NCI-H2029 (cell line): ENCODE measurements around the gene TMEM170B.
"Not testable (repeated sequence)": the region's sequence is repeated elsewhere in the genome, so short reads cannot be mapped to it uniquely, and the experiment has no call there.

ENCODE experiments used
- DNase-seq: peaks from one replicate; lab custom pipeline; 2025; lab: John Stamatoyannopoulos, UW

TMEM170B gene

GRCh38 chr6:11528996-11529395 lies 8.6 kb upstream of the TMEM170B start:
- DNase-seq, result no peak

- DNase-seq, result no peak
These were observed 5.5 kb upstream of the TMEM170B start for GRCh38 chr6:11532097-11532496.

- DNase-seq, result no peak
These were observed 3.0 kb upstream of the TMEM170B start for GRCh38 chr6:11534561-11534960.

- no peak for DNase-seq
These were observed 1.7 kb upstream of the TMEM170B start for GRCh38 chr6:11535801-11536230.

- DNase-seq, result no peak
These were observed 754 bp upstream of the TMEM170B start for GRCh38 chr6:11536795-11537194.

GRCh38 chr6:11538052-11538818 lies 686 bp downstream of the TMEM170B start:
- DNase-seq, result peak; percentile 30

- no peak for DNase-seq
These were observed 1.4 kb downstream of the TMEM170B start for GRCh38 chr6:11538819-11539468.

- DNase-seq, result no peak
These were observed 5.3 kb downstream of the TMEM170B start for GRCh38 chr6:11542863-11543262.

- no peak for DNase-seq
These were observed 6.5 kb downstream of the TMEM170B start for GRCh38 chr6:11543919-11544518.

- DNase-seq, result not testable (repeated sequence)
These were observed 10.3 kb downstream of the TMEM170B start for GRCh38 chr6:11547846-11548245.

GRCh38 chr6:11548578-11548977 lies 11.0 kb downstream of the TMEM170B start:
- DNase-seq, result not testable (repeated sequence)

GRCh38 chr6:11551053-11551452 lies 13.5 kb downstream of the TMEM170B start:
- DNase-seq, result no peak

GRCh38 chr6:11552442-11552841 lies 14.9 kb downstream of the TMEM170B start:
- no peak for DNase-seq

- DNase-seq, result no peak
These were observed 16.3 kb downstream of the TMEM170B start for GRCh38 chr6:11553824-11554223.

- DNase-seq, result no peak
These were observed 18.8 kb downstream of the TMEM170B start for GRCh38 chr6:11556309-11556708.

- no peak for DNase-seq
These were observed 26.2 kb downstream of the TMEM170B start for GRCh38 chr6:11563793-11564192.

GRCh38 chr6:11566609-11567008 lies 29.1 kb downstream of the TMEM170B start:
- DNase-seq, result no peak

- DNase-seq, result no peak
These were observed 33.5 kb downstream of the TMEM170B start for GRCh38 chr6:11571073-11571472.

- peak; percentile 76 for DNase-seq
These were observed 38.0 kb downstream of the TMEM170B start for GRCh38 chr6:11575408-11576033.

GRCh38 chr6:11580686-11581405 lies 43.3 kb downstream of the TMEM170B start:
- no peak for DNase-seq

GRCh38 chr6:11584244-11584643 lies 46.7 kb downstream of the TMEM170B start:
- DNase-seq, result no peak

GRCh38 chr6:11585426-11586016 lies 48.0 kb downstream of the TMEM170B start:
- peak; percentile 24 for DNase-seq
